Stomach (tissue), 4 donors: ENCODE measurements around the gene VPS51.

Experiments used
- CTCF ChIP-seq, 7 experiments: fragments of 450-650 bp in 4 of 7; fragments of 200-600 bp in 3 of 7; sonication (generic) in 3 of 7; IDR thresholded peaks; one replicate each; pipeline ENCODE4 v1.5.1; 2016 to 2019; ENCODE audit warnings: antibody characterized with exemption in 7 of 7, control low read depth in 2 of 7, mild to moderate bottlenecking in 1 of 7
- POLR2A ChIP-seq, 4 donors: fragments of 450-650 bp; IDR thresholded peaks; one replicate each; pipeline ENCODE4 v1.6.1; 2016; ENCODE audit warnings: antibody characterized with exemption in 4 of 4, control low read depth in 2 of 4, mild to moderate bottlenecking in 1 of 4, moderate library complexity in 1 of 4
- POLR2AphosphoS5 ChIP-seq, 3 donors: sonication (generic); formaldehyde crosslinking; IDR thresholded peaks; one replicate each; pipeline ENCODE4 v1.6.1; 2016; ENCODE audit warnings: antibody characterized with exemption in 3 of 3

GRCh38 chr11:65085446-65085845 lies 10.6 kb upstream of the VPS51 start:
- no peak for TF ChIP-seq CTCF (IDR thresholded peaks at IDR 0.05)
- TF ChIP-seq POLR2A (IDR thresholded peaks at IDR 0.05) = no peak
- TF ChIP-seq POLR2AphosphoS5 (IDR thresholded peaks at IDR 0.05) = no peak
